ENCODE results near the gene SERP2. TPM values are rescaled to one million over a fixed set of nuclear protein-coding genes. Genes with fewer than 3 reads are reported as not detected.

SERP2 gene
- total RNA-seq, 1 donor, result 0.31 TPM

DNA sequence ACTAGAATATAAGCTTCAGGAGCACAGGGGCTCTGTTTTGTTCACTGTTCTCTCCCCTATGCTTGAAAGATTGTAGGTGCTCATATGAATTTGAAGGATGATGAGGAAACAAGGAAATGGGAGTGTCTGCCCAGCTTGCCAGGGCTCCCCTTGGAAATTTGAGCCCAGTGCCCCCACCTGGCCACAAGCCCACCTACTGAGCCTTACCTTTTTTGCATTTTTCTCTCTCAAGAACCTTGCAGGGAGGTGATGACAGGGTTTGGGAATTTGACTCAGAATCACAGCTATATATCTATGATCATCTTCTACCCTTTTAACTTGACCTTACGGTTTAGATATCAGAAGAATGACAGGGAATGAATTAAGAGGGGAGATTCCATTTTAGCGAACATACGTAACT, 33.8 kb downstream of the SERP2 start:
- H3K9me3 ChIP-seq (ENCODE audit: low read depth, low read length), result no peaks in the 10 kb centered on the region

GRCh38 chr13:44407891-44408290, 34.3 kb downstream of the SERP2 start:
- H3K9me3 ChIP-seq (ENCODE audit: low read depth, low read length), result no peaks in the 10 kb centered on the region
- no peak overlapping the region for H3K4me3 ChIP-seq (ENCODE audit: low read length)
- no peaks in the 10 kb centered on the region for H3K27me3 ChIP-seq (ENCODE audit: insufficient read depth, low read length)
- no peaks in the 10 kb centered on the region for H3K4me1 ChIP-seq (ENCODE audit: insufficient read depth, low read length)

More for the DNA sequence above, 33.8 kb downstream of the SERP2 start:
- no peaks in the 10 kb centered on the region for H3K4me1 ChIP-seq (ENCODE audit: insufficient read depth, low read length)
- no peaks in the 10 kb centered on the region for H3K27me3 ChIP-seq (ENCODE audit: insufficient read depth, low read length)
- H3K4me3 ChIP-seq (ENCODE audit: low read length), result no peak overlapping the region

DNA sequence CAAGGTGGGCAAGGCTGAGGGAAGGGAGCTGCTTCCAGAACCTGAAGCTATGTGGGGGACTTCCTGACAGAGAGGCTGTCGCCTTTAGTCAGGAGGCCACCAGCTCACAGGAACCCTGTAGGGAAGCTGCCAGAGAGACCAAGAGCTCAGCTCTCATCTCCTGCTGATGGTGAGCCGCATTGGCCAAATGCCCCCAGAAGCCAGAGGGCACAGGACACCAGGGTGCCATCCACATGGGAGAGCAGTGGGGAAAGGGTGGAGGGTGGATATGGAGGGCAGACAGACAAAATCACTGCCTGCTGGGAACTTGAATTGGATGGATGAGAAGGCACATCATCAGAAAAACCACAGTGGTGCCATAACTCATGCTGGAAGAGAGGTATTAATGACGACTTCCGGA, 36.0 kb downstream of the SERP2 start:
- H3K9me3 ChIP-seq (ENCODE audit: low read depth, low read length), result no peaks in the 10 kb centered on the region
- no peaks in the 10 kb centered on the region for H3K27me3 ChIP-seq (ENCODE audit: insufficient read depth, low read length)
- H3K4me3 ChIP-seq (ENCODE audit: low read length), result no peak overlapping the region
- H3K4me1 ChIP-seq (ENCODE audit: insufficient read depth, low read length), result no peaks in the 10 kb centered on the region

DNA sequence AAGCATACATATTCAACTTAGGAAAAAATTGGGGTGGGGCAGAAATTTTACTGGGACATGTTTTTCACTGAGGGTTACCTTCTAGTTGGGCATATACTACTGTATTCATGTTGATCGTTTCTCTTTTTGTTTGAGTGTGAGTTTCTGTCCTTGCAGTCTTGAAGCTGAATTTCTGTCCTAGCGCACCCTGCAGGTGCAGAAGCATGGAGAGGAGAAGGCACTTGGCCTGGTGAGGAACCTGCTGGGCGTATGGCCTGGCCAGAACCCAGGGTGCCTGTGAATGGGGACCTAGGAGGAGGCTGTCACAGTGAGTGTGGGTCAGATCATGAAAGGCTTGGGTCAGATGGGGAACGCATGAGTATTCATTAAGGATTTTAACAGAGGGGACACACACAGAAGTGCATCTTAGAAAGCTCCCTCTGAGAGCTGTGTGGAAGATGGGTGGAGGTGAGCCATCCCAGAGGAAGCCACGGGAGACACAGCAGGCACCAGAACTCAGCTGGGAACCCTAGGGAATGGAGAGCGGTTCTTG, 36.8 kb downstream of the SERP2 start:
- Histone ChIP-seq H3K4me1 (ENCODE audit: insufficient read depth, low read length) (no peaks in the 10 kb centered on the region), H3K27me3 (ENCODE audit: insufficient read depth, low read length) (no peaks in the 10 kb centered on the region), H3K9me3 (ENCODE audit: low read depth, low read length) (no peaks in the 10 kb centered on the region), H3K4me3 (ENCODE audit: low read length) (no peak overlapping the region)

DNA sequence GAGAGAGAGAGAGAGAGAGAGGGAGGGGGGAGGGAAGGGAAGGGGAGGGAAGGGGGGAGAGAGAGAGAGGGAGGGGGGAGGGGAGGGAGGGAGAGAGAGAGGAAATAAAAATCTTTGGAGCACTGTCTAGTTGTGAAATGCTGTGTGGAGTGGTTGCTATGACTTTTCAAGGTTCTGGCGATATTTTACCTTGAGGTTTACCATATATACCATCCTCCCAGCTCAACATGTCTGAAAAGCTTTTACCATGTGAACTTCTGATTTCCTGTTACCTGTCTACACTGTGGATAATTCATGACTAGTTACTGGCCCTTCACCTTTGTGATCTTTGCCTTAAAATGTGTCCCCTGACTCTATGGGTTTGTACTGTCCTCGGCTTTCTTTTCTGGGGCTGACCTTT, 38.2 kb downstream of the SERP2 start:
- Histone ChIP-seq H3K27me3 (ENCODE audit: insufficient read depth, low read length) (no peaks in the 10 kb centered on the region), H3K9me3 (ENCODE audit: low read depth, low read length) (no peaks in the 10 kb centered on the region), H3K4me3 (ENCODE audit: low read length) (no peak overlapping the region), H3K4me1 (ENCODE audit: insufficient read depth, low read length) (peaks cover 10% of the 10 kb centered on the region)

DNA sequence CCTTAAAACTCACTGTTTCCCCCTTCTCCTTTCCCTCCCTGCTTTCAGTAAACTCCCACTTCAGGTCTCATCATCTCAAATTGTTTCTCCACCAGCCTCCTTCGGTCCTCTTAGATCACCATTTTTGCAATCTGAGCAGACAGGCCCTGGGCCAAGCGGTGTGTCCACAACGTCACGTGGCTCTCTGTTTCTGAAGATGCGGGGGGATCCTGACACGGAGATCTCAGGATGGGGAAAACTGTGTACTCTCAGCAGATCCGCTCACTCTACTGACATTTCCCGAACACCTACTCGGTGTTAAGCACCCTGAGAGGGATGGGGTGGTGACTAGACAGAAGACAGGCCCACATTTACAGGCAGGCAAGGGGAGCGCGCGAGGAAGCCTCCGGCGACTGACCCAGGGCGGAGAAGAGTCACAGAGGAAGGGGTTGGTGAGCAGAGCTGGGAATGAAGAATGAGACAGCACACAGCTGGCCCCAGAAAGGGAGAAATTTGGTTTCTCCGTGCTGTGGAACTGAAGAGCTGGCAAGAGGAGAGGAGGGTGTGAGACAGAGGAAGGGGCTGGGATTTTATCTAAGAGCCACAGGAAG, 38.8 kb downstream of the SERP2 start:
- Histone ChIP-seq H3K27me3 (ENCODE audit: insufficient read depth, low read length) (no peaks in the 10 kb centered on the region), H3K4me3 (ENCODE audit: low read length) (no peak overlapping the region), H3K9me3 (ENCODE audit: low read depth, low read length) (no peaks in the 10 kb centered on the region), H3K4me1 (ENCODE audit: insufficient read depth, low read length) (peaks cover 10% of the 10 kb centered on the region)

- Histone ChIP-seq H3K27me3 (ENCODE audit: insufficient read depth, low read length) (no peaks in the 10 kb centered on the region), H3K4me1 (ENCODE audit: insufficient read depth, low read length) (peaks cover 10% of the 10 kb centered on the region), H3K4me3 (ENCODE audit: low read length) (no peak overlapping the region), H3K9me3 (ENCODE audit: low read depth, low read length) (no peaks in the 10 kb centered on the region)
Measured at GRCh38 chr13:44413095-44413494, 39.5 kb downstream of the SERP2 start.

- no peaks in the 10 kb centered on the region for H3K9me3 ChIP-seq (ENCODE audit: low read depth, low read length)
- H3K4me3 ChIP-seq (ENCODE audit: low read length), result no peak overlapping the region
- H3K27me3 ChIP-seq (ENCODE audit: insufficient read depth, low read length), result no peaks in the 10 kb centered on the region
- H3K4me1 ChIP-seq (ENCODE audit: insufficient read depth, low read length), result peaks cover 10% of the 10 kb centered on the region
Measured at GRCh38 chr13:44414716-44415115, 41.1 kb downstream of the SERP2 start.

DNA sequence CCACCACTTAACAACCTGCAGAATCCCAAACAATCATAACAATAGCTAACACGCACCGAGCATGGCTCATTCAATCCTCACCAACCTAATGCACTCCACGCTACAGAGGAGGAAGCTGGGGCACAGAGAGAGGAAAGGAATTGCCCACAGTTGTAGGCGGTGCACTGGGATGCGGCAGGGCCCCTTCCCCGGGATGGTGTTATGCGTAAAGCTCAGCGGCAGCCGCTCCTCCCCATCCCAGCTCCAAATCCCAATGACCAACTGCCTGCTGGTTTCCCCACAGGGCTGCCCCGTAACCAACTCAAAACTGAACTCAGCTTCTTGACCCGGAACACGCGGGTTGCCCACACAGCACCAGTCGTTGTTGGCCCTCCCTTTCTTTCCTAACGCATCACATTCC, 42.2 kb downstream of the SERP2 start:
- no peak overlapping the region for H3K4me3 ChIP-seq (ENCODE audit: low read length)
- H3K9me3 ChIP-seq (ENCODE audit: low read depth, low read length), result no peaks in the 10 kb centered on the region
- H3K27me3 ChIP-seq (ENCODE audit: insufficient read depth, low read length), result no peaks in the 10 kb centered on the region
- peaks cover 10% of the 10 kb centered on the region for H3K4me1 ChIP-seq (ENCODE audit: insufficient read depth, low read length)

DNA sequence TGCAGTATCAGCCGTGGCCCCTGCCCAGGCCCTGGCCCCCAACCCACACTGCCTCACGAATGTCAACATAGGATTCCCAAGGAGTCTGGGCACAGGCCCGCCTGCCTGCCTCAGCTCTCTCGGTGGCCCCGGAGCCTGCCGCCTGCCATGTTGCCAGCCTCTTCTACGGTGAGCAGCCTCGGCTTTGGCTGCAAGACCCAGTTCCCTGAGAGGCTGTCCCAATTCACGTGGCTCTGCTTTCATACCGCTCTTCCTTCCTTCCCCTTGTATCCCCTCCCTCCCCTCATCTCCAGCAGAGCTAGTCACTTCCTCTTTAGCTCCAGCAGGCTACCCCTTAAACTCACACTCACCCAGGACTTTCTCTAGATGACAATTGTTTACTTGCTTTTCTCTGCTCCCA, 42.7 kb downstream of the SERP2 start:
- peaks cover 10% of the 10 kb centered on the region for H3K4me1 ChIP-seq (ENCODE audit: insufficient read depth, low read length)
- no peaks in the 10 kb centered on the region for H3K27me3 ChIP-seq (ENCODE audit: insufficient read depth, low read length)
- H3K9me3 ChIP-seq (ENCODE audit: low read depth, low read length), result no peaks in the 10 kb centered on the region
- H3K4me3 ChIP-seq (ENCODE audit: low read length), result no peak overlapping the region

DNA sequence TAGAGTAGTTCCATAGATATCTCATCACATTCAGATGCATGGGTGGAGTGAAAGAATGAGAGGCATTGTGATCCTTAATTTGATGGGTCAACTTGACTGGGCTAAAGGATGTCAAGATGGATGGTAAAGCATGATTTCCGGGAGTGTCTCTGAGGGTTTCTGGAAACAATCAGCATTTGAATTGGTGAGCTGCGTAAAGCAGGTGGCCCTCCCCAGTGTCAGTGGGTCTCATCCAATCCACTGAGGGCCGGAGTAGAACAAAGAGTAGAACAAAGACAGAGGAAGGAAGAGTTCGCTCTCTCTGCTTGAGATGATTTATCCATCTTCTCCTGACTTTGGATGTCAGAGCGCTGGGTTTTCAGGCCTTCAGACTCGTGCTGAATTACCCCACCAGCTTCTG, 43.1 kb downstream of the SERP2 start:
- Histone ChIP-seq H3K27me3 (ENCODE audit: insufficient read depth, low read length) (no peaks in the 10 kb centered on the region), H3K4me1 (ENCODE audit: insufficient read depth, low read length) (peaks cover 10% of the 10 kb centered on the region), H3K4me3 (ENCODE audit: low read length) (no peak overlapping the region)

DNA sequence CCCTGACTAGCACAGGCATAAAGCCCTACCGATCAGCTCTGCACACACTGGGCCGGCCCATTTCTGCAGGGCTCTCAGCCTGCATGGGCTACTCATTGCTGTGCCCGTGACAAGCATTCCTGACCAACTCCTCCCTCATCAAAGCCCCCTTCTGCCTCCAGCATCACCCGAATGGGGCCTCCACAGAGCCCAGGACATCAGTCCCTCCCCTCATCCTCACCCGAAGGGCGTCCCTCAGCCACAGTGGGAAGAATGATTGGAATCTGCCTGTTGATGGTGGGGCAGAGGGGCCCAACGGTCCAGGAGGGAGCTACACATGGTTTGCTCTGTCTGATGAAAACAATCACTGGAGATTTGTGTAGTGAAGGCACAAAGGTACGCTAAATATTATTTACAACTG, 43.8 kb downstream of the SERP2 start:
- no peak overlapping the region for H3K4me3 ChIP-seq (ENCODE audit: low read length)
- no peaks in the 10 kb centered on the region for H3K9me3 ChIP-seq (ENCODE audit: low read depth, low read length)
- H3K4me1 ChIP-seq (ENCODE audit: insufficient read depth, low read length), result peaks cover 10% of the 10 kb centered on the region
- no peaks in the 10 kb centered on the region for H3K27me3 ChIP-seq (ENCODE audit: insufficient read depth, low read length)

More for the DNA sequence above, 43.1 kb downstream of the SERP2 start:
- H3K9me3 ChIP-seq (ENCODE audit: low read depth, low read length), result no peaks in the 10 kb centered on the region

- Histone ChIP-seq H3K4me1 (ENCODE audit: insufficient read depth, low read length) (peaks cover 10% of the 10 kb centered on the region), H3K4me3 (ENCODE audit: low read length) (no peak overlapping the region), H3K27me3 (ENCODE audit: insufficient read depth, low read length) (no peaks in the 10 kb centered on the region), H3K9me3 (ENCODE audit: low read depth, low read length) (no peaks in the 10 kb centered on the region)
Measured at GRCh38 chr13:44417876-44418275, 44.3 kb downstream of the SERP2 start.

- no peaks in the 10 kb centered on the region for H3K9me3 ChIP-seq (ENCODE audit: low read depth, low read length)
- peaks cover 10% of the 10 kb centered on the region for H3K4me1 ChIP-seq (ENCODE audit: insufficient read depth, low read length)
- H3K27me3 ChIP-seq (ENCODE audit: insufficient read depth, low read length), result no peaks in the 10 kb centered on the region
Measured at GRCh38 chr13:44420376-44421220, 47.0 kb downstream of the SERP2 start.

DNA sequence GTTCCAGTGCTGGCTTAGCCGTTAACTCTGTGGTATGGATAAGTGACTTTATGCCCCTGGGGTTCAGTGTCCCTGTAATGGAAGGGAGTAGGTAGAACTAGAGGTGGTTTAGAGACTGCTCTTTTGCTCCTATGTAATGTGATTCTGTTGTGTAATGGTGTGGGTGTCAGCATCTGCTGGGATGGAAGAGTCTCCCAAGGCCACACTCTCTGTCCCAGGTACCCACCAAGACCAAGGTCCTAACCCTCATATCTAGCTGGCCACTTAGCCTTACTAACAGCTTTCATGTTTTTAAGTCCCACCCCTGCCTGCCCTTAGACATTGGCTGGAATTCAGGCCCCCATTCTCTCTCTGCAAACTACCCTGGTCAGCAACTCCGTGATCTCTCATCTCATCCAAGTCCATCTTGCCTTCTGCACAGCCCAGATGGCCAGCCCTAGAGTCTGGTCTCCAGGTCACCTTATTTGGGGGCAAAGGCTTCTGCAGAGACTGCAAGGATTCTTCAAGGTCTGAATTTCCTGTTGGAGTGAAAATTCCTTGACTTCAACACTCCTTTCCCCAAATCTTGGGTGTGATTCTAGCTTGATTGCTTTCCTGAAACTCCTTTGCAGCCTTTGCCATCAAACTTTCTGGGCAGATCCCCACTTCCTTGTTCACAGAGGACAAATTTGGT, 48.4 kb downstream of the SERP2 start:
- no peaks in the 10 kb centered on the region for H3K4me1 ChIP-seq (ENCODE audit: insufficient read depth, low read length)
- H3K27me3 ChIP-seq (ENCODE audit: insufficient read depth, low read length), result no peaks in the 10 kb centered on the region
- H3K4me3 ChIP-seq (ENCODE audit: low read length), result no peak overlapping the region
- H3K9me3 ChIP-seq (ENCODE audit: low read depth, low read length), result no peaks in the 10 kb centered on the region

More at GRCh38 chr13:44420376-44421220, 47.0 kb downstream of the SERP2 start:
- no peak overlapping the region for H3K4me3 ChIP-seq (ENCODE audit: low read length)
